Karpas-422 (cell line): Measurements from ENCODE around the gene PPP2R2D. TPM values are rescaled to one million over a fixed set of nuclear protein-coding genes. Genes with fewer than 3 reads are reported as not detected.

Experiments
- DNase-seq: peaks from one replicate; pipeline ENCODE4 v3.0.0-alpha.2; 2015
- H2AFZ ChIP-seq: fragments of 200-600 bp; sonication (generic); 2 replicates; pipeline ENCODE4 v1.6.1; 2014; ENCODE audit warnings: antibody characterized with exemption, low read length, mixed read lengths
- H3K27ac ChIP-seq: fragments of 200-600 bp; sonication (generic); 2 replicates; pipeline ENCODE4 v1.5.1; 2014; ENCODE audit warnings: mild to moderate bottlenecking, low read length, moderate library complexity
- H3K27me3 ChIP-seq: fragments of 200-600 bp; sonication (generic); 2 replicates; pipeline ENCODE4 v1.6.1; 2014; ENCODE audit warnings: low read length, mixed read lengths
- H3K36me3 ChIP-seq: fragments of 200-600 bp; sonication (generic); 2 replicates; pipeline ENCODE4 v1.6.1; 2014; ENCODE audit warnings: low read length, mixed read lengths; ENCODE audit not compliant: insufficient read depth
- H3K4me1 ChIP-seq: fragments of 200-600 bp; sonication (generic); 2 replicates; pipeline ENCODE4 v1.6.1; 2014; ENCODE audit warnings: mild to moderate bottlenecking, low read length, mixed read lengths
- H3K4me2 ChIP-seq: fragments of 200-600 bp; sonication (generic); 2 replicates; pipeline ENCODE4 v1.6.1; 2014; ENCODE audit warnings: low read length, low read depth, mild to moderate bottlenecking; ENCODE audit not compliant: poor library complexity, severe bottlenecking
- H3K4me3 ChIP-seq: fragments of 200-600 bp; sonication (generic); 2 replicates; pipeline ENCODE4 v1.5.1; 2014; ENCODE audit warnings: mild to moderate bottlenecking, antibody characterized with exemption, low read length, mixed read lengths
- H3K79me2 ChIP-seq: fragments of 200-600 bp; sonication (generic); 2 replicates; pipeline ENCODE4 v1.6.1; 2014; ENCODE audit warnings: mild to moderate bottlenecking, low read length, mixed read lengths
- H3K9ac ChIP-seq: fragments of 200-600 bp; sonication (generic); 2 replicates; pipeline ENCODE4 v1.6.0; 2014; ENCODE audit warnings: low read length
- H3K9me2 ChIP-seq: fragments of 200-600 bp; sonication (generic), shearing (Covaris generic); replicated peaks from 2 replicates; pipeline ENCODE4 v1.6.0; 2014; ENCODE audit warnings: mild to moderate bottlenecking, low read length, moderate library complexity; ENCODE audit not compliant: insufficient read depth
- H3K9me3 ChIP-seq: fragments of 300-700, 200-600 bp; sonication (generic); 2 replicates; pipeline ENCODE4 v1.6.1; 2014; ENCODE audit warnings: low read length, mixed read lengths
- H4K20me1 ChIP-seq: fragments of 200-600 bp; sonication (generic); 2 replicates; pipeline ENCODE4 v1.6.1; 2014; ENCODE audit warnings: mild to moderate bottlenecking, antibody characterized with exemption, low read length, low read depth; ENCODE audit not compliant: insufficient read depth
- total RNA-seq: library from RNA; depleted of rRNA; stranded (reverse); fragments of >200 nt; shearing (Covaris generic); gene quantifications from 2 replicates; pipeline ENCODE4 v1.2.3, GENCODE V29; 2014; ENCODE audit warnings: low replicate concordance

The PPP2R2D gene
- total RNA-seq, 1 experiment from 2014 or later = 32.9 TPM

DNA sequence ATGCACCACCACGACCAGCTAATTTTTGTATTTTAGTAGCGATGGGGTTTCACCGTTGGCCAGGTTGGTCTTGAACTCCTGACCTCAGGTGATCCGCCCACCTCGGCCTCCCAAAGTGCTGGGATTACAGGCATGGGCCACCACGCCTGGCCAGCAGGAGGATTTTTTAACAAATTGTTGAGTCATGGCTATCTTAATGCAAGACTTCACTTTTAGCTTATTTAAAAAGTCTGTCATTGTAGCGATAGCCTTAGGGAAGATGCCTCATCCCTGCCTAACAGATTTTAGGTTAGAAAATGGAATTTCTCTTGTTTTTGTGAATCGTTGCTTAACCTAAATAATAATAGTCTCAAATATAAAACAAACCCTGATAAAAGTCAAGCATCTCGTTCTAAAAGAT, 35.5 kb downstream of the PPP2R2D start:
- no peaks in the 10 kb centered on the region for H3K9me2 ChIP-seq
- H3K36me3 ChIP-seq = peaks cover 4% of the 10 kb centered on the region; the same call in 1 of the 2 replicates
- H3K27ac ChIP-seq = no peak overlapping the region
- no peaks in the 10 kb centered on the region for H3K27me3 ChIP-seq
- 0 out of 2 replicates have a peak, but pooled peaks cover 8% of the 10 kb centered on the region for H4K20me1 ChIP-seq
- no peak for DNase-seq
- peaks cover 67% of the 10 kb centered on the region for H3K79me2 ChIP-seq
- H2AFZ ChIP-seq = no peak overlapping the region
- no peak overlapping the region for H3K9ac ChIP-seq
- no peak overlapping the region for H3K4me3 ChIP-seq
- no peak overlapping the region for H3K4me2 ChIP-seq
- H3K9me3 ChIP-seq = no peaks in the 10 kb centered on the region
- no peaks in the 10 kb centered on the region for H3K4me1 ChIP-seq

DNA sequence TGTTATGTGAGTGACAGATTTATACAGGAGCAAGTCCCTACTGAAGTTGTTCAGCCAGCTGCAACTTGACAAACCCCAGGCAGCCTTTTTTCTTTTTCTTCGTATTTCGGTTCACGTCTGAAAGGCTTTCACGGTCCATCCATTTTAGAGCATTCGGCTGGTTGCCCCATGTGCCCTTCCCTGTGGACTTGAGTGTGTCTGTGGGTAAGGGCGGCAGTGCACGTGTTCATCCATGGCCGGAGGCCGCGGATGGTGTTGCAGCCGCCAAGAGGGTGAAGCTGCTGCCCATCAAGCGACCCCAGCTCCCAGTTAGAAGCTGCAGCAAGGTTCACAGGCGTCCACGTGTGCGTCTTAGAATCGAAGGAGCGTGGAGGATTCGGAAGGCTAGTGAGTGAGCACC, 35.9 kb downstream of the PPP2R2D start:
- no peaks in the 10 kb centered on the region for H3K4me1 ChIP-seq
- no peak overlapping the region for H3K4me2 ChIP-seq
- no peaks in the 10 kb centered on the region for H3K27me3 ChIP-seq
- H4K20me1 ChIP-seq = 0 out of 2 replicates have a peak, but pooled peaks cover 8% of the 10 kb centered on the region
- H3K27ac ChIP-seq = no peak overlapping the region
- peaks cover 67% of the 10 kb centered on the region for H3K79me2 ChIP-seq
- H2AFZ ChIP-seq = no peak overlapping the region
- H3K36me3 ChIP-seq = peaks cover 4% of the 10 kb centered on the region; the same call in 1 of the 2 replicates
- H3K9me2 ChIP-seq = no peaks in the 10 kb centered on the region
- H3K4me3 ChIP-seq = no peak overlapping the region
- no peaks in the 10 kb centered on the region for H3K9me3 ChIP-seq
- DNase-seq = no peak
- H3K9ac ChIP-seq = no peak overlapping the region

DNA sequence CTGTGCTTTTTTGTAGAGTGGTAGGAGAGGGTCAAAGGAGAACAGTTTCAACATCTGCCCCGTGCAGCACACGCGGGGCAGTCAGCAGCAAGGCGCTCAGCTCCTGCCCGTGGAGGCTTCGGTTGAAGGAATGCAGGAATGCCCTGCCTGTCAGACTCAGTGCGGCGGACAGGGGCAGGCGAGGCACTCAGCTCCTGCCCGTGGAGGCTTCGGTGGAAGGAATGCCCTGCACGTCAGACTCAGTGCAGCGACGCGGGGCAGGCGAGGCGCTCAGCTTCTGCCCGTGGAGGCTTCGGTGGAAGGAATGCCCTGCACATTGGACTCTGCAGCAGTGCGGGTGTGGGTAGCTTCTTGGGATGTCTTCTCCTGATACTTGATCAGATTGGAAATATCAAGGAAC, 37.0 kb downstream of the PPP2R2D start:
- 0 out of 2 replicates have a peak, but pooled peaks cover 6% of the 10 kb centered on the region for H4K20me1 ChIP-seq
- H3K9ac ChIP-seq = no peak overlapping the region
- H3K4me2 ChIP-seq = no peak overlapping the region

DNA sequence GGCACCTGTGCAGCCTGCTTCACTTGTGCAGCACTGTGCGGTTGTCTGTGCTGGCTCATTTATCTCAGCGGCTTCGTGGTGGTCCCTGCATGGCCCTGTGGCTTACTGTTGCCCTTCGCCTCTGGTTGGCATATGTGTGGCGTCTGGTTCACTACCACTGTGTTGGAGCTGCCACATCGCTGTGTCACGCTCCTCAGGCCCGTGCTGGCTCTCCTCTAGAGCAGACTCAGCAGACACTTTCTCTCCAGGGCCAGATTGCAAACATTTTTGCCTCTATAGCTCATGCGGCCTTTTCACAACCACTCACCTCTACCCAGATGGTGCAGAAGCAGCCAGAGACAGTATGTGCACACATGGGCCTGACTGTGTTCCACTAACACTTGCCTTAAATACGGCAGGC, 37.9 kb downstream of the PPP2R2D start:
- Histone ChIP-seq H4K20me1 (0 out of 2 replicates have a peak, but pooled peaks cover 6% of the 10 kb centered on the region), H3K36me3 (peaks cover 7% of the 10 kb centered on the region; the same call in 1 of the 2 replicates), H3K79me2 (peaks cover 56% of the 10 kb centered on the region), H3K9me3 (no peaks in the 10 kb centered on the region), H2AFZ (no peak overlapping the region), H3K9me2 (no peaks in the 10 kb centered on the region), H3K27ac (no peak overlapping the region), H3K4me2 (no peak overlapping the region), H3K4me1 (no peaks in the 10 kb centered on the region), H3K27me3 (no peaks in the 10 kb centered on the region), H3K4me3 (no peak overlapping the region), H3K9ac (no peak overlapping the region)
- DNase-seq = no peak

More for the DNA sequence above, 37.0 kb downstream of the PPP2R2D start:
- DNase-seq = no peak
- Histone ChIP-seq H3K27ac (no peak overlapping the region), H3K9me2 (no peaks in the 10 kb centered on the region), H3K27me3 (no peaks in the 10 kb centered on the region), H2AFZ (no peak overlapping the region), H3K36me3 (peaks cover 7% of the 10 kb centered on the region; the same call in 1 of the 2 replicates), H3K79me2 (peaks cover 61% of the 10 kb centered on the region), H3K4me1 (no peaks in the 10 kb centered on the region), H3K4me3 (no peak overlapping the region), H3K9me3 (no peaks in the 10 kb centered on the region)

DNA sequence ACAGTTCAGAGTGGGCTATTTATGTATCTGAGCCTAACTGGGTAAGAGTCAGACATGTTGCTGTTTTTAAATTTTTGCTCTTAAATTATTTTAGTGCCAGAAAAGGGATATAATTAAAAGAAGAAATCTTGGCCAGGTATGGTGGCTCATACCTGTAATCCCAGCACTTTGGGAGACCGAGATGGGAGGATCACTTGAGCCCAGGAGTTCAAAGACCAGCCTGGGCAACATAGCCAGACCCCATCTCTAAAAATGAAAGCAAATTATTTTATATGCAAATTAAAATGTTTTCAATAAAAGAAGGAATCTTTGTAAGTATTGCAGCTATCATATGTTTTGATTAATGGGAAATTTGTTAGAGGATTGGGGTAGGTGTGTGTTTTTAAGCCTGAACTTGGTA, 41.6 kb downstream of the PPP2R2D start:
- Histone ChIP-seq H3K36me3 (peaks cover 28% of the 10 kb centered on the region), H4K20me1 (no peaks in the 10 kb centered on the region)

DNA sequence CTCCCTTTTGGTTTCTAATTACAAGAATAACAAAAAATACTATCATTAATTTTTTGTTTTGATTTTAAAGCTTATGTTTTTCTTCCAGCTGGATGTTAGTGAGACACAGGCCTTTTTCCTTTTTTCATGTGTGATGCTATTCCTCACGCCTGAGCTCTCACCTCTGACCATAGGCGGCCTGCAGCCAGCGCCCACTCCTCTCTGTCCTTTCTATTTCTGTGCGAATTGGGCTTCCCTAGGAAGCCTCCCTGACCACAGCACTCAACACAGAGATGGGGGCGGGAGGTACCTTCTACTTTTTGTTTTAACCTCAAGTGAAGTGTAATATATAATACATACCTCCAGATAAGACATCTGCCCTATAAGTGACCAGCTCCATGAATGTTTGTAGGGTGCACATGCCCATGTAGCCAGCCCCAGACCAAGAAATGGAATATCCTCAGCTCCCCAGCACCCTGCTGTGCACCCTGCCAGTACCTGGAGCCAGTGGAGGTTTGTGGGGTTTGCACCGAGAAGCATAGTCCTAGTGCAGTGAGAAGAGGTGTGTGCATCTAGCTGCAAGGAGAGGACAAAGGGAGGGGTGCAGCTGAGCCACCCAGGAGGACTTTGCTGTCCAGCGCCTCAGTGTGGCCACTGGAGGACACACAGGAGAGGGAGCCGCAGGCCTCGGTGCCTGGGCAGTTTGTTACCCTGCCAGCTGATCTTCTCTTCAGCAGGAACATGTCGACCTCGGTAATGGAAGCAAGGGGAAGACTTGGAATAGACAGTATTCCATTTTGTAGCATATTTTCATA, 42.4 kb downstream of the PPP2R2D start:
- Histone ChIP-seq H4K20me1 (no peaks in the 10 kb centered on the region), H3K79me2 (peaks cover 21% of the 10 kb centered on the region), H3K9me2 (no peaks in the 10 kb centered on the region), H3K27me3 (no peaks in the 10 kb centered on the region), H3K9me3 (no peaks in the 10 kb centered on the region), H3K36me3 (peaks cover 33% of the 10 kb centered on the region), H3K4me1 (no peaks in the 10 kb centered on the region), H3K9ac (no peak overlapping the region), H3K27ac (no peak overlapping the region), H2AFZ (no peak overlapping the region), H3K4me2 (no peak overlapping the region), H3K4me3 (no peak overlapping the region)
- DNase-seq = no peak

More for the DNA sequence above, 41.6 kb downstream of the PPP2R2D start:
- no peaks in the 10 kb centered on the region for H3K9me2 ChIP-seq
- H3K9me3 ChIP-seq = no peaks in the 10 kb centered on the region
- no peak overlapping the region for H3K4me3 ChIP-seq
- H2AFZ ChIP-seq = no peak overlapping the region
- H3K4me1 ChIP-seq = no peaks in the 10 kb centered on the region
- H3K79me2 ChIP-seq = peaks cover 26% of the 10 kb centered on the region
- H3K9ac ChIP-seq = no peak overlapping the region
- DNase-seq = no peak
- no peaks in the 10 kb centered on the region for H3K27me3 ChIP-seq
- H3K27ac ChIP-seq = no peak overlapping the region
- no peak overlapping the region for H3K4me2 ChIP-seq

DNA sequence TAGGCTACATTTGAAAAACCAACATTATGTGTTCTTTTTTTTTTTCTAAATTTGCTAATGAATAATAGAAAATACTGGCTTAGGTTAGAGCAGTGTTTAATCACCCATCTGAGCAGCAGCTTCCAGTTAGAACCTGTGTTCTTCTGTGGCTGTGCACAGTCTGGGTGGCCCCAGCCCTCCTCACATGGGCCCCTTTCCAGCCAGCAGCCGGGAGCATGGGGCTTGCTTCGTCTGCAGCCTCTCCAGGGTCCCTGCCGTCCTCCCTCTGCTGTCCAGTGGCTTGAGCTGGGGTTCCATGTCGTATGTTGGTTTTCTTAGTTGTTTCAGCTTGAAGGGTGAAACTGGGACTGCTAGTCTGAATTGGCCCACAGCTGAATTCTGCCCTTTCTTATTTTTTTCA, 43.6 kb downstream of the PPP2R2D start:
- no peak overlapping the region for H3K9ac ChIP-seq
- H2AFZ ChIP-seq = no peak overlapping the region
- no peak for DNase-seq
- no peak overlapping the region for H3K4me2 ChIP-seq
- H3K9me2 ChIP-seq = no peaks in the 10 kb centered on the region
- H3K79me2 ChIP-seq = peaks cover 17% of the 10 kb centered on the region
- no peak overlapping the region for H3K4me3 ChIP-seq
- peaks cover 41% of the 10 kb centered on the region for H3K36me3 ChIP-seq
- H3K27me3 ChIP-seq = no peaks in the 10 kb centered on the region
- H3K9me3 ChIP-seq = no peaks in the 10 kb centered on the region
- H4K20me1 ChIP-seq = no peaks in the 10 kb centered on the region
- no peak overlapping the region for H3K27ac ChIP-seq
- H3K4me1 ChIP-seq = no peaks in the 10 kb centered on the region

DNA sequence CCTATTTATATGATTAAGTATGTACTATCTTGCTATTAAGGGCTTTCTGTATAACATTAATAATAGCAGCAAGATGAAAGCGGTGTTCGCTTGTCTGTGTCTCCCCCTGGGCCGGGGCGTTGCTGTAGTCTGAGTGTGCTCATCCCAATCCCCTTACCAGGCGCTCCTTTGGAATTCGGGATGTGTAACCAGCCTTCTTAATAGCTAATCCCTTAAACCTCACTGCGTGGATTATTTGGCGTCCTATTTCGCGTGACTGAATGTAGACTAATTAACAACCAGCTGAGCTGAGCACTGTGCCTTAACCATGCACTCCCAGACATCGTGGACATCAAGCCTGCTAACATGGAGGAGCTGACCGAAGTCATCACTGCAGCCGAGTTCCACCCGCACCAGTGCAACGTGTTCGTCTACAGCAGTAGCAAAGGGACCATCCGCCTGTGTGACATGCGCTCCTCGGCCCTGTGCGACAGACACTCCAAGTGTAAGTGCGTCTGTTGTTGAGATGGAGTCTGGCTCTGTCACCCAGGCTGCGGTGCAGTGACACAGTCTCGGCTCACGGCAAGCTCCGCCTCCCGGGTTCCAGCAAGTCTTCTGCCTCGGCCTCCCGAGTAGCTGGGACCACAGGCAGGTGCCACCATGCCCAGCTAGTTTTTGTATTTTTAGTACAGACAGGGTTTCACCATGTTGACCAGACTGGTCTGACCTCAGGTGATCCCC, 44.3 kb downstream of the PPP2R2D start:
- Histone ChIP-seq H3K4me2 (no peak overlapping the region), H3K27me3 (no peaks in the 10 kb centered on the region), H3K27ac (no peak overlapping the region), H2AFZ (no peak overlapping the region), H3K79me2 (peaks cover 17% of the 10 kb centered on the region; the same call in 1 of the 2 replicates), H3K4me1 (no peaks in the 10 kb centered on the region), H3K9ac (no peak overlapping the region), H4K20me1 (no peaks in the 10 kb centered on the region), H3K36me3 (peaks cover 42% of the 10 kb centered on the region), H3K9me2 (no peaks in the 10 kb centered on the region), H3K9me3 (no peaks in the 10 kb centered on the region), H3K4me3 (no peak overlapping the region)
- no peak for DNase-seq
